Measurements from ENCODE around the gene NMRAL1. TPM values are rescaled to one million over a fixed set of nuclear protein-coding genes. Genes with fewer than 3 reads are reported as not detected.

Gene NMRAL1
- total RNA-seq, 1 experiment from 2014 or later, result 71.1 TPM

GRCh38 chr16:4489030-4489429 is 14.6 kb upstream of the NMRAL1 start:
- Mint-ChIP-seq H3K27me3 (ENCODE audit: insufficient read depth, unreplicated experiment) (no peaks in the 10 kb centered on the region), H3K4me1 (ENCODE audit: low read depth, unreplicated experiment) (peaks cover 6% of the 10 kb centered on the region), H3K9me3 (ENCODE audit: unreplicated experiment) (no peaks in the 10 kb centered on the region), H3K4me3 (ENCODE audit: unreplicated experiment) (no peak overlapping the region), H3K36me3 (ENCODE audit: insufficient read depth, unreplicated experiment) (peaks cover 22% of the 10 kb centered on the region), H3K27ac (ENCODE audit: unreplicated experiment) (no peak overlapping the region)
- H3K36me3 ChIP-seq (ENCODE audit: control insufficient read depth, insufficient read depth, low read length), result no peaks in the 10 kb centered on the region; the same call in 1 of the 2 replicates
- ChIA-PET POLR2A (no interaction called here), CTCF (no interaction called here)
- TF ChIP-seq, protein P1, sequence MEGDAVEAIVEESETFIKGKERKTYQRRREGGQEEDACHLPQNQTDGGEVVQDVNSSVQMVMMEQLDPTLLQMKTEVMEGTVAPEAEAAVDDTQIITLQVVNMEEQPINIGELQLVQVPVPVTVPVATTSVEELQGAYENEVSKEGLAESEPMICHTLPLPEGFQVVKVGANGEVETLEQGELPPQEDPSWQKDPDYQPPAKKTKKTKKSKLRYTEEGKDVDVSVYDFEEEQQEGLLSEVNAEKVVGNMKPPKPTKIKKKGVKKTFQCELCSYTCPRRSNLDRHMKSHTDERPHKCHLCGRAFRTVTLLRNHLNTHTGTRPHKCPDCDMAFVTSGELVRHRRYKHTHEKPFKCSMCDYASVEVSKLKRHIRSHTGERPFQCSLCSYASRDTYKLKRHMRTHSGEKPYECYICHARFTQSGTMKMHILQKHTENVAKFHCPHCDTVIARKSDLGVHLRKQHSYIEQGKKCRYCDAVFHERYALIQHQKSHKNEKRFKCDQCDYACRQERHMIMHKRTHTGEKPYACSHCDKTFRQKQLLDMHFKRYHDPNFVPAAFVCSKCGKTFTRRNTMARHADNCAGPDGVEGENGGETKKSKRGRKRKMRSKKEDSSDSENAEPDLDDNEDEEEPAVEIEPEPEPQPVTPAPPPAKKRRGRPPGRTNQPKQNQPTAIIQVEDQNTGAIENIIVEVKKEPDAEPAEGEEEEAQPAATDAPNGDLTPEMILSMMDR (IDR thresholded peaks at IDR 0.05; ENCODE audit: insufficient read depth in 1 of 2, low read depth in 1 of 2, low read length in 1 of 2, severe bottlenecking in 1 of 2, unreplicated experiment in 1 of 2), result no peak
- H3K27me3 ChIP-seq (replicated peaks; ENCODE audit: control insufficient read depth, insufficient read depth, low read length), result no peaks in the 10 kb centered on the region
- intact Hi-C loops (cut with micrococcal nuclease; ENCODE audit: unreplicated experiment), result no loop called here
- no peak for DNase-seq
- no peak overlapping the region for H3K4me3 ChIP-seq (ENCODE audit: low read depth, low read length)
- no peaks in the 10 kb centered on the region for H3K9me3 ChIP-seq
- peaks cover 14% of the 10 kb centered on the region for H3K4me1 ChIP-seq
- BruUV-seq (replicated peaks), result no TSS peak

- Histone ChIP-seq H3K9me3 (no peaks in the 10 kb centered on the region), H3K36me3 (ENCODE audit: control insufficient read depth, insufficient read depth, low read length) (no peaks in the 10 kb centered on the region; the same call in 1 of the 2 replicates), H3K4me3 (ENCODE audit: low read depth, low read length) (no peak overlapping the region), H3K4me1 (peaks cover 14% of the 10 kb centered on the region), H3K27me3 (replicated peaks; ENCODE audit: control insufficient read depth, insufficient read depth, low read length) (no peaks in the 10 kb centered on the region)
- TF ChIP-seq, protein P1 (IDR thresholded peaks at IDR 0.05; ENCODE audit: insufficient read depth in 1 of 2, low read depth in 1 of 2, low read length in 1 of 2, severe bottlenecking in 1 of 2, unreplicated experiment in 1 of 2), result no peak
- Mint-ChIP-seq H3K9me3 (ENCODE audit: unreplicated experiment) (no peaks in the 10 kb centered on the region), H3K4me3 (ENCODE audit: unreplicated experiment) (no peak overlapping the region), H3K27ac (ENCODE audit: unreplicated experiment) (no peak overlapping the region), H3K4me1 (ENCODE audit: low read depth, unreplicated experiment) (peaks cover 6% of the 10 kb centered on the region), H3K27me3 (ENCODE audit: insufficient read depth, unreplicated experiment) (no peaks in the 10 kb centered on the region), H3K36me3 (ENCODE audit: insufficient read depth, unreplicated experiment) (peaks cover 21% of the 10 kb centered on the region)
- intact Hi-C loops (cut with micrococcal nuclease; ENCODE audit: unreplicated experiment), result no loop called here
- no TSS peak for BruUV-seq (replicated peaks)
- POLR2A ChIA-PET, result interaction anchor here (1.1 kb wide), 1 partner anchor 12 kb away, joined by 7 read pairs; the partner anchor contains the start of gene HMOX2
- DNase-seq, result no peak
- CTCF ChIA-PET, result no interaction called here
Measured at GRCh38 chr16:4488499-4488967, 14.1 kb upstream of the NMRAL1 start.

DNA sequence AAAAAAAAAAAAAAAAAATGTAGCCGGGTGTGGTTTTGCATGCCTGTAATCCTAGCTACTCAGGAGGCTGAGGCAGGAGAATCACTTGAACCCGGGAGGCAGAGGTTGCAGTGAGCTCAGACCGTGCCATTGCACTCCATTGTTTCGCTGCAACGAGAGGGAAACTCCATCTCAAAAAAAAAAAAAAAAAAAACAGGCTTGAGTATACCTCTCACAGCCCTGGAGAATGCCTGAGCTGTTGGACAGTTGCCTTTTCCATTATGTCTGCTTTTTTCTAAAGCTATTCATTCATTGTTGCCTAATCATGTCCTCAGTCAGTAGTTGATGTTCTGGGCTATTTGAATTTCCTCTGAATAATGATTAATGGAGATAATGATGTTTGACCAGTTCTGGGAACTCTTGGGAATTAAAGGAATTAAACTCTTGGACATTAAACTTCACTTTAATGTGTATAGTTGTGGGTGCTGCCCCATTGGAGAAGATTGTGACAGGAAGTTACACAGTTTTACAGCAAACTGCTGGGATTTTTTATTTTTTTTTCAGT is 13.6 kb upstream of the NMRAL1 start:
- H3K4me3 Mint-ChIP-seq (ENCODE audit: unreplicated experiment), result no peak overlapping the region
- Histone ChIP-seq H3K9me3 (no peaks in the 10 kb centered on the region), H3K36me3 (ENCODE audit: control insufficient read depth, insufficient read depth, low read length) (no peaks in the 10 kb centered on the region; the same call in 1 of the 2 replicates), H3K4me1 (peaks cover 14% of the 10 kb centered on the region), H3K27me3 (replicated peaks; ENCODE audit: control insufficient read depth, insufficient read depth, low read length) (no peaks in the 10 kb centered on the region), H3K4me3 (ENCODE audit: low read depth, low read length) (no peak overlapping the region)
- ChIA-PET CTCF (interaction anchor here (0.6 kb wide), 1 partner anchor 179 kb away, joined by 3 read pairs; no protein-coding TSS in a partner anchor), POLR2A (interaction anchor here (1.1 kb wide), 1 partner anchor 12 kb away, joined by 7 read pairs; the partner anchor contains the start of gene HMOX2)
- no TSS peak for BruUV-seq (replicated peaks)
- TF ChIP-seq, protein P1 (IDR thresholded peaks at IDR 0.05; ENCODE audit: insufficient read depth in 1 of 2, low read depth in 1 of 2, low read length in 1 of 2, severe bottlenecking in 1 of 2, unreplicated experiment in 1 of 2), result no peak
- intact Hi-C loops (cut with micrococcal nuclease; ENCODE audit: unreplicated experiment), result no loop called here
- no peak for DNase-seq
- H3K36me3 Mint-ChIP-seq (ENCODE audit: insufficient read depth, unreplicated experiment), result peaks cover 18% of the 10 kb centered on the region
- peaks cover 6% of the 10 kb centered on the region for H3K4me1 Mint-ChIP-seq (ENCODE audit: low read depth, unreplicated experiment)
- H3K27me3 Mint-ChIP-seq (ENCODE audit: insufficient read depth, unreplicated experiment), result no peaks in the 10 kb centered on the region
- H3K27ac Mint-ChIP-seq (ENCODE audit: unreplicated experiment), result no peak overlapping the region
- H3K9me3 Mint-ChIP-seq (ENCODE audit: unreplicated experiment), result no peaks in the 10 kb centered on the region
